OCI-LY1 (cell line): ENCODE measurements around the gene RNF125.

Experiments used
- H2AFZ ChIP-seq: fragments of 200-600 bp; sonication (generic), shearing (Covaris generic); 2 replicates; pipeline ENCODE4 v1.6.0; 2014; ENCODE audit warnings: antibody characterized with exemption, mild to moderate bottlenecking, low read length
- H3F3A ChIP-seq: fragments of 200-600 bp; sonication (generic), shearing (Covaris generic); 2 replicates; pipeline ENCODE4 v1.6.0; 2014; ENCODE audit warnings: mild to moderate bottlenecking, antibody characterized with exemption, low read length, moderate library complexity; ENCODE audit not compliant: insufficient read depth
- H3K27ac ChIP-seq: fragments of 200-600 bp; sonication (generic); 2 replicates; pipeline ENCODE4 v1.5.1; 2014; ENCODE audit warnings: low read length, mixed run types, mild to moderate bottlenecking, low read depth; ENCODE audit not compliant: poor library complexity, severe bottlenecking
- H3K27me3 ChIP-seq: fragments of 200-600 bp; sonication (generic); 2 replicates; pipeline ENCODE4 v1.6.0; 2014; ENCODE audit warnings: antibody characterized with exemption, mild to moderate bottlenecking, low read length, moderate library complexity; ENCODE audit not compliant: insufficient read depth
- H3K36me3 ChIP-seq: fragments of 200-600 bp; sonication (generic); 2 replicates; pipeline ENCODE4 v1.6.1; 2014; ENCODE audit warnings: mild to moderate bottlenecking, antibody characterized with exemption, low read length, moderate library complexity, mixed read lengths; ENCODE audit not compliant: insufficient read depth
- H3K4me1 ChIP-seq: fragments of 200-600 bp; sonication (generic); 2 replicates; pipeline ENCODE4 v1.5.1; 2014; ENCODE audit warnings: mild to moderate bottlenecking, low read length, moderate library complexity; ENCODE audit not compliant: insufficient read depth, severe bottlenecking
- H3K4me2 ChIP-seq: fragments of 200-600 bp; sonication (generic), shearing (Covaris generic); 2 replicates; pipeline ENCODE4 v1.6.1; 2014; ENCODE audit warnings: low read length
- H3K4me3 ChIP-seq: fragments of 200-600 bp; sonication (generic); 2 replicates; pipeline ENCODE4 v1.5.1; 2014; ENCODE audit warnings: low read length, low read depth, mild to moderate bottlenecking, mixed read lengths; ENCODE audit not compliant: poor library complexity, severe bottlenecking
- H3K79me2 ChIP-seq: fragments of 200-600 bp; shearing (Covaris generic); 2 replicates; pipeline ENCODE4 v1.6.1; 2016; ENCODE audit warnings: mixed run types, low read length, mixed read lengths; ENCODE audit not compliant: insufficient read depth
- H3K9ac ChIP-seq: fragments of 200-600 bp; sonication (generic), shearing (Covaris generic); 2 replicates; pipeline ENCODE4 v1.6.1; 2014; ENCODE audit warnings: mild to moderate bottlenecking, low read length, mixed read lengths
- H3K9me2 ChIP-seq: fragments of 200-600 bp; sonication (generic), shearing (Covaris generic); 2 replicates; pipeline ENCODE4 v1.6.1; 2014; ENCODE audit warnings: low read depth, mild to moderate bottlenecking, low read length, mixed read lengths
- H3K9me3 ChIP-seq: fragments of 200-600 bp; shearing (Covaris generic); 2 replicates; pipeline ENCODE4 v1.6.1; 2014; ENCODE audit warnings: low read length, mixed read lengths
- H4K20me1 ChIP-seq: fragments of 200-600 bp; sonication (generic), shearing (Covaris generic); 2 replicates; pipeline ENCODE4 v1.6.0; 2016; ENCODE audit warnings: mild to moderate bottlenecking, low read length; ENCODE audit not compliant: insufficient read depth
- CTCF ChIP-seq: fragments of 200-600 bp; sonication (generic), shearing (Covaris generic); IDR thresholded peaks from 2 replicates; pipeline ENCODE4 v1.5.1; 2017; ENCODE audit warnings: mild to moderate bottlenecking, antibody characterized with exemption, low read length, moderate library complexity, mixed read lengths
- EZH2 ChIP-seq: fragments of 200-600 bp; sonication (generic), shearing (Covaris generic); IDR thresholded peaks from 2 replicates; pipeline ENCODE4 v1.8.0; 2017; ENCODE audit warnings: borderline replicate concordance, mixed run types, mild to moderate bottlenecking, antibody characterized with exemption, low read length, moderate library complexity, mixed read lengths

RNF125 gene

GRCh38 chr18:31979714-31980113 lies 38.9 kb upstream of the RNF125 start:
- Histone ChIP-seq H4K20me1 (no peaks in the 10 kb centered on the region), H3K9me3 (0 out of 2 replicates have a peak, but pooled peaks cover 3% of the 10 kb centered on the region), H2AFZ (no peak overlapping the region), H3K4me1 (no peaks in the 10 kb centered on the region), H3F3A (no peaks in the 10 kb centered on the region), H3K4me3 (no peak overlapping the region), H3K36me3 (no peaks in the 10 kb centered on the region), H3K79me2 (no peaks in the 10 kb centered on the region), H3K27me3 (no peaks in the 10 kb centered on the region), H3K9me2 (no peaks in the 10 kb centered on the region), H3K4me2 (no peak overlapping the region), H3K9ac (no peak overlapping the region), H3K27ac (no peak overlapping the region)
- TF ChIP-seq EZH2 (no peak), CTCF (no peak)

DNA sequence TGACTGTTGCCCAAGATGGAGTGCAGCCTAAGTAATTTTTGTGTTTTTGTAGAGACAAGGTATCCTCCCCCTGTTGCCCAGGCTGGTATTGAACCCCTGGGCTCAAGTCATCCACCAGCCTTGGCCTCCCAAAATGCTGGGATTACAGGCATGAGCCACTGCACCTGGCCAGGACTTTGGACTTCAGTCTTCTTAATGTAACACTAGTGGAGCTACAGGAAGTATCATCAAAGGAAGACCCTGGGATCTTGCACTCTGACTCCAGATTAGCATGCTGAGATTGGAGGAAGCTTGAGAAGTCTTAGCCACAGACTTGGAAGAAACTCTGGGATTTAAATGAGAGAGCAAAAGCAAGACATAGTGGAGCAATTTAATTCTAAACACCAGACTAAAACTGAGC lies 37.8 kb upstream of the RNF125 start:
- Histone ChIP-seq H4K20me1 (no peaks in the 10 kb centered on the region), H3K9ac (no peak overlapping the region), H3K4me3 (no peak overlapping the region), H3K27me3 (no peaks in the 10 kb centered on the region), H3K36me3 (no peaks in the 10 kb centered on the region), H3K27ac (no peak overlapping the region), H3K9me3 (0 out of 2 replicates have a peak, but pooled peaks cover 3% of the 10 kb centered on the region), H3F3A (no peaks in the 10 kb centered on the region), H3K9me2 (no peaks in the 10 kb centered on the region), H3K4me1 (no peaks in the 10 kb centered on the region), H3K4me2 (no peak overlapping the region), H3K79me2 (no peaks in the 10 kb centered on the region), H2AFZ (no peak overlapping the region)
- no peak for TF ChIP-seq CTCF
- TF ChIP-seq EZH2 = no peak

GRCh38 chr18:31983020-31983419 lies 35.6 kb upstream of the RNF125 start:
- H3K36me3 ChIP-seq = no peaks in the 10 kb centered on the region
- H3K9ac ChIP-seq = no peak overlapping the region
- H3K27ac ChIP-seq = no peak overlapping the region
- H3K4me3 ChIP-seq = no peak overlapping the region
- H3K4me2 ChIP-seq = no peak overlapping the region
- H3K9me2 ChIP-seq = no peaks in the 10 kb centered on the region
- H3K9me3 ChIP-seq = 0 out of 2 replicates have a peak, but pooled peaks cover 3% of the 10 kb centered on the region
- H4K20me1 ChIP-seq = no peaks in the 10 kb centered on the region
- no peaks in the 10 kb centered on the region for H3K4me1 ChIP-seq
- TF ChIP-seq EZH2 (no peak), CTCF (no peak)
- no peaks in the 10 kb centered on the region for H3F3A ChIP-seq
- H3K79me2 ChIP-seq = no peaks in the 10 kb centered on the region
- H3K27me3 ChIP-seq = no peaks in the 10 kb centered on the region
- no peak overlapping the region for H2AFZ ChIP-seq
